ENCODE results near the gene WT1. TPM values are rescaled to one million over a fixed set of nuclear protein-coding genes. Genes with fewer than 3 reads are reported as not detected.

Gene WT1
- total and polyA plus RNA-seq, 10 of the 15 experiments (the other 5 are each of a cell fraction or from before 2014, with no cell fraction given), result 0.07 to 0.37 (median 0.08) TPM; not detected in 7

DNA sequence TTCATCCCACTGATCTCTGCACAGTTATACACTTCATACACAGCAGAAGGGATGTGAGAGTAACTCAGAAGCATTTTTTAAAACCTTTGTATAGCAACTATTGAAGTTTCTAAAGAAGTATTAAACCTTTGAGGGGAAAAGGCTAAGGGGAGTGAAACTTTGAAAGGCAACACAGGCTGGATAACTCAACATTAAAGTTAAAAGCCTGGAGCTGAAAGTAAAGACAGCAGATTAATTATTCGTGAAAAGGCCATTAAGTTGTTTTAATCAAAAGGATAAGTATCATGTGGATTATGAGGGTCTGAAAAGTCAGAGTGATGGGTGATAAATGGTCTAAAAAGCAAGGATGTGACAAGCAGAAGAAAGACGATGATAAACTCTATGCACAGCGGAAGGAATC, 17.5 kb downstream of the WT1 start:
- Histone ChIP-seq H3K4me3 (no peak overlapping the region), H3K27ac (ENCODE audit: control insufficient read depth, insufficient read depth) (no peak overlapping the region), H4K20me1 (ENCODE audit: control insufficient read depth, insufficient read depth) (no peaks in the 10 kb centered on the region), H3K79me2 (ENCODE audit: control insufficient read depth, insufficient read depth, low read length) (no peaks in the 10 kb centered on the region), H3K9ac (ENCODE audit: control insufficient read depth, insufficient read depth, low read length) (no peak overlapping the region), H3K36me3 (ENCODE audit: control insufficient read depth in 2 of 2, insufficient read depth in 2 of 2, low read length in 1 of 2) (no peaks in the 10 kb centered on the region), H3K4me2 (ENCODE audit: control insufficient read depth, insufficient read depth) (no peak overlapping the region), H2AFZ (ENCODE audit: control insufficient read depth, low read depth, low read length) (no peak overlapping the region), H3K9me3 (replicated peaks; ENCODE audit: control insufficient read depth, insufficient read depth, low read length) (no peaks in the 10 kb centered on the region), H3K27me3 (replicated peaks in 1 of 2; ENCODE audit: control insufficient read depth in 2 of 2, insufficient read depth in 2 of 2, low read length in 1 of 2) (peaks cover 2% of the 10 kb centered on the region in 2 experiments), H3K4me1 (ENCODE audit: control insufficient read depth, insufficient read depth, low read length) (peaks cover 5% of the 10 kb centered on the region)
- no peak for DNase-seq (ENCODE audit: low read depth, low spot score)
- in situ Hi-C loops (cut with MboI), result no loop called here
- RAD21 ChIA-PET (ENCODE audit: unreplicated experiment), result no interaction called here
- CTCF ChIA-PET, result no interaction called here
- no TSS peak for BruUV-seq (replicated peaks)
- POLR2A ChIA-PET, result interaction anchor here (1.0 kb wide), 1 partner anchor 21 kb away, joined by 3 read pairs; no protein-coding TSS in a partner anchor
- intact Hi-C loops (cut with micrococcal nuclease; ENCODE audit: unreplicated experiment), result no loop called here
- ATAC-seq, result no peak
- SMC1A ChIA-PET (ENCODE audit: uncharacterized antibody, unreplicated experiment), result interaction anchor here (0.7 to 1.5 kb wide), 3 partner anchors 8 to 27 kb away, joined by 3 to 4 read pairs (median 3); no protein-coding TSS in a partner anchor
- TF ChIP-seq ETV6 (conservative IDR thresholded peaks at IDR 0.05 in 1 of 2, IDR thresholded peaks at IDR 0.05 in 1 of 2; ENCODE audit: borderline replicate concordance in 1 of 2, low read depth in 1 of 2), result no peak
- no peak for TF ChIP-seq BMI1 (IDR thresholded peaks at IDR 0.05; ENCODE audit: borderline replicate concordance)
- no peak for TF ChIP-seq KDM1A (IDR thresholded peaks at IDR 0.05; ENCODE audit: borderline replicate concordance)
- TF ChIP-seq, protein P1, sequence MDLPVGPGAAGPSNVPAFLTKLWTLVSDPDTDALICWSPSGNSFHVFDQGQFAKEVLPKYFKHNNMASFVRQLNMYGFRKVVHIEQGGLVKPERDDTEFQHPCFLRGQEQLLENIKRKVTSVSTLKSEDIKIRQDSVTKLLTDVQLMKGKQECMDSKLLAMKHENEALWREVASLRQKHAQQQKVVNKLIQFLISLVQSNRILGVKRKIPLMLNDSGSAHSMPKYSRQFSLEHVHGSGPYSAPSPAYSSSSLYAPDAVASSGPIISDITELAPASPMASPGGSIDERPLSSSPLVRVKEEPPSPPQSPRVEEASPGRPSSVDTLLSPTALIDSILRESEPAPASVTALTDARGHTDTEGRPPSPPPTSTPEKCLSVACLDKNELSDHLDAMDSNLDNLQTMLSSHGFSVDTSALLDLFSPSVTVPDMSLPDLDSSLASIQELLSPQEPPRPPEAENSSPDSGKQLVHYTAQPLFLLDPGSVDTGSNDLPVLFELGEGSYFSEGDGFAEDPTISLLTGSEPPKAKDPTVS (IDR thresholded peaks at IDR 0.05; ENCODE audit: low read depth, low read length), result no peak
- no peak for TF ChIP-seq SIN3A (IDR thresholded peaks at IDR 0.05; ENCODE audit: low read depth, low read length)
- TF ChIP-seq TCF3 (IDR thresholded peaks at IDR 0.05; ENCODE audit: borderline replicate concordance, insufficient read depth, low read depth, low read length), result no peak
- no peak for TF ChIP-seq RFX5 (IDR thresholded peaks at IDR 0.05; ENCODE audit: low read depth, low read length)
- TF ChIP-seq CHD1 (IDR thresholded peaks at IDR 0.05; ENCODE audit: low read depth, low read length), result no peak
- TF ChIP-seq MTA2 (IDR thresholded peaks at IDR 0.05; ENCODE audit: low read depth), result no peak
- TF ChIP-seq MEF2A (IDR thresholded peaks at IDR 0.05; ENCODE audit: insufficient read depth, low read depth, low read length), result no peak
- no peak for TF ChIP-seq ZNF384 (IDR thresholded peaks at IDR 0.05; ENCODE audit: borderline replicate concordance, low read depth, low read length)
- TF ChIP-seq PAX8 (IDR thresholded peaks at IDR 0.05), result no peak
- no peak for TF ChIP-seq JUND (IDR thresholded peaks at IDR 0.05; ENCODE audit: low read depth, low read length)
- FAIRE-seq, result no peak
- 42% methylated on average over 3 of the region's 3 CpGs for WGBS (ENCODE audit: insufficient coverage, insufficient replicate concordance, low lambda C conversion rate, missing lambda C conversion rate)

Data from GM12878 (cell line).